WTC11 (cell line): ENCODE measurements around the gene ZSWIM6. TPM values are rescaled to one million over a fixed set of nuclear protein-coding genes. Genes with fewer than 3 reads are reported as not detected.

ENCODE experiments used
- ATAC-seq: fragments of 200-7000 bp; cut with Tn5 transposase; 2 replicates; pipeline ENCODE4 v1.10.0; 2021; ENCODE audit warnings: mild to moderate bottlenecking, moderate library complexity
- CTCF ChIA-PET: fragments of 300-600 bp; sonication (Branson Sonifier 250); formaldehyde crosslinking; loops from one replicate; lab custom pipeline; 2021; ENCODE audit warnings: antibody characterized with exemption; lab: Charles Lee
- POLR2A ChIA-PET: fragments of 350-600 bp; sonication (Branson Sonifier 250); formaldehyde crosslinking; loops from one replicate; lab custom pipeline; 2021; ENCODE audit warnings: antibody characterized with exemption; lab: Charles Lee
- DNase-seq: peaks from one replicate; pipeline ENCODE4 v3.0.0; 2021; ENCODE audit warnings: low spot score
- H3K27ac Mint-ChIP-seq: 2 replicates; pipeline ENCODE4 v1.8.0; 2021; ENCODE audit warnings: mixed read lengths
- H3K27me3 Mint-ChIP-seq: 2 replicates; pipeline ENCODE4 v1.8.0; 2021; ENCODE audit warnings: low read depth, mild to moderate bottlenecking, moderate library complexity, mixed read lengths
- H3K36me3 Mint-ChIP-seq: 2 replicates; pipeline ENCODE4 v1.8.0; 2021; ENCODE audit warnings: mixed read lengths
- H3K4me1 Mint-ChIP-seq: 2 replicates; pipeline ENCODE4 v1.8.0; 2022; ENCODE audit warnings: mixed read lengths
- H3K4me3 Mint-ChIP-seq: 2 replicates; pipeline ENCODE4 v1.8.0; 2021; ENCODE audit warnings: mild to moderate bottlenecking, moderate library complexity, mixed read lengths
- H3K9me3 Mint-ChIP-seq: 2 replicates; pipeline ENCODE4 v1.8.0; 2021; ENCODE audit warnings: mixed read lengths
- ATF1 ChIP-seq: sonication (generic); formaldehyde crosslinking; IDR thresholded peaks from 2 replicates; pipeline ENCODE4 v1.8.1; 2023; ENCODE audit warnings: mild to moderate bottlenecking, moderate library complexity, missing genetic modification reagents
- CREB1 ChIP-seq: sonication (generic); formaldehyde crosslinking; IDR thresholded peaks from 2 replicates; pipeline ENCODE4 v1.8.0; 2023; ENCODE audit warnings: mild to moderate bottlenecking, missing genetic modification reagents
- EMX1 ChIP-seq: fragments of 250-450 bp; sonication (Bioruptor Pico); IDR thresholded peaks from 2 replicates; pipeline ENCODE4 v1.8.0; 2021; ENCODE audit warnings: mild to moderate bottlenecking
- FOXP1 ChIP-seq: sonication (generic); formaldehyde crosslinking; IDR thresholded peaks from 2 replicates; pipeline ENCODE4 v1.8.0; 2022; ENCODE audit warnings: missing genetic modification reagents, mild to moderate bottlenecking, moderate library complexity, borderline replicate concordance
- FOXP4 ChIP-seq: sonication (generic); formaldehyde crosslinking; IDR thresholded peaks from 2 replicates; pipeline ENCODE4 v1.8.0; 2022; ENCODE audit warnings: mild to moderate bottlenecking, missing genetic modification reagents
- MYBL2 ChIP-seq: sonication (generic); formaldehyde crosslinking; IDR thresholded peaks from 2 replicates; pipeline ENCODE4 v1.8.1; 2023; ENCODE audit warnings: mild to moderate bottlenecking, moderate library complexity, missing genetic modification reagents
- NFYB ChIP-seq: sonication (generic); formaldehyde crosslinking; conservative IDR thresholded peaks from 2 replicates; pipeline ENCODE4 v1.8.0; 2022; ENCODE audit warnings: low read depth, missing genetic modification reagents
- SMAD3 ChIP-seq: sonication (generic); formaldehyde crosslinking; IDR thresholded peaks from 2 replicates; pipeline ENCODE4 v1.8.0; 2022; ENCODE audit warnings: missing genetic modification reagents, mild to moderate bottlenecking, borderline replicate concordance
- SP1 ChIP-seq: sonication (generic); formaldehyde crosslinking; conservative IDR thresholded peaks from 2 replicates; pipeline ENCODE4 v1.8.1; 2022; ENCODE audit warnings: missing genetic modification reagents
- ZNF416 ChIP-seq: fragments of 250-450 bp; sonication (Bioruptor Pico); IDR thresholded peaks from 2 replicates; pipeline ENCODE4 v1.9.0; 2021; ENCODE audit warnings: mild to moderate bottlenecking, inconsistent platforms
- ZNF423 ChIP-seq: fragments of 250-450 bp; sonication (Bioruptor Pico); IDR thresholded peaks from 2 replicates; pipeline ENCODE4 v2.1.2; 2022; ENCODE audit warnings: mild to moderate bottlenecking, moderate library complexity
- total RNA-seq: library from RNA; stranded (reverse); gene quantifications from 3 replicates; pipeline ENCODE4 v1.2.3, GENCODE V29; 2021
- TF ChIP-seq, protein P1 (sequence below): sonication (generic); formaldehyde crosslinking; IDR thresholded peaks from 2 replicates; pipeline ENCODE4 v1.8.0; 2022; ENCODE audit warnings: mild to moderate bottlenecking, missing genetic modification reagents
- TF ChIP-seq, protein P2 (sequence below): sonication (generic); formaldehyde crosslinking; IDR thresholded peaks from 2 replicates; pipeline ENCODE4 v1.8.1; 2023; ENCODE audit warnings: mild to moderate bottlenecking, moderate library complexity, missing genetic modification reagents
- TF ChIP-seq, protein P3 (sequence below): sonication (generic); formaldehyde crosslinking; IDR thresholded peaks from 2 replicates; pipeline ENCODE4 v1.8.1; 2023; ENCODE audit warnings: mild to moderate bottlenecking, missing genetic modification reagents
- TF ChIP-seq, protein P4 (sequence below): sonication (generic); formaldehyde crosslinking; IDR thresholded peaks from 2 replicates; pipeline ENCODE4 v1.8.1; 2023; ENCODE audit warnings: mild to moderate bottlenecking, missing genetic modification reagents, moderate library complexity

ZSWIM6 gene
- total RNA-seq, 1 experiment from 2014 or later = 12.5 TPM

GRCh38 chr5:61523073-61523472 is 191.0 kb downstream of the ZSWIM6 start:
- DNase-seq (no peak), ATAC-seq (no peak)
- no peak overlapping the region for H3K4me3 Mint-ChIP-seq
- no peaks in the 10 kb centered on the region for H3K9me3 Mint-ChIP-seq
- H3K27ac Mint-ChIP-seq = no peak overlapping the region
- peaks cover 14% of the 10 kb centered on the region for H3K4me1 Mint-ChIP-seq
- no peaks in the 10 kb centered on the region for H3K36me3 Mint-ChIP-seq
- ChIA-PET POLR2A (no interaction called here), CTCF (no interaction called here)
- H3K27me3 Mint-ChIP-seq = no peaks in the 10 kb centered on the region
- TF ChIP-seq, protein P1, sequence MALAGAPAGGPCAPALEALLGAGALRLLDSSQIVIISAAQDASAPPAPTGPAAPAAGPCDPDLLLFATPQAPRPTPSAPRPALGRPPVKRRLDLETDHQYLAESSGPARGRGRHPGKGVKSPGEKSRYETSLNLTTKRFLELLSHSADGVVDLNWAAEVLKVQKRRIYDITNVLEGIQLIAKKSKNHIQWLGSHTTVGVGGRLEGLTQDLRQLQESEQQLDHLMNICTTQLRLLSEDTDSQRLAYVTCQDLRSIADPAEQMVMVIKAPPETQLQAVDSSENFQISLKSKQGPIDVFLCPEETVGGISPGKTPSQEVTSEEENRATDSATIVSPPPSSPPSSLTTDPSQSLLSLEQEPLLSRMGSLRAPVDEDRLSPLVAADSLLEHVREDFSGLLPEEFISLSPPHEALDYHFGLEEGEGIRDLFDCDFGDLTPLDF (CRISPR knock-in tag) = no peak
- TF ChIP-seq ZNF423 (no peak), ZNF416 (CRISPR knock-in tag) (no peak), EMX1 (CRISPR knock-in tag) (no peak), NFYB (CRISPR knock-in tag) (no peak), SMAD3 (CRISPR knock-in tag) (no peak), ATF1 (CRISPR knock-in tag) (no peak), CREB1 (CRISPR knock-in tag) (no peak), FOXP4 (CRISPR knock-in tag) (no peak), FOXP1 (CRISPR knock-in tag) (no peak)
- TF ChIP-seq, protein P2, sequence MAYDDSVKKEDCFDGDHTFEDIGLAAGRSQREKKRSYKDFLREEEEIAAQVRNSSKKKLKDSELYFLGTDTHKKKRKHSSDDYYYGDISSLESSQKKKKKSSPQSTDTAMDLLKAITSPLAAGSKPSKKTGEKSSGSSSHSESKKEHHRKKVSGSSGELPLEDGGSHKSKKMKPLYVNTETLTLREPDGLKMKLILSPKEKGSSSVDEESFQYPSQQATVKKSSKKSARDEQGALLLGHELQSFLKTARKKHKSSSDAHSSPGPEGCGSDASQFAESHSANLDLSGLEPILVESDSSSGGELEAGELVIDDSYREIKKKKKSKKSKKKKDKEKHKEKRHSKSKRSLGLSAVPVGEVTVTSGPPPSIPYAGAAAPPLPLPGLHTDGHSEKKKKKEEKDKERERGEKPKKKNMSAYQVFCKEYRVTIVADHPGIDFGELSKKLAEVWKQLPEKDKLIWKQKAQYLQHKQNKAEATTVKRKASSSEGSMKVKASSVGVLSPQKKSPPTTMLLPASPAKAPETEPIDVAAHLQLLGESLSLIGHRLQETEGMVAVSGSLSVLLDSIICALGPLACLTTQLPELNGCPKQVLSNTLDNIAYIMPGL (CRISPR knock-in tag) = no peak
- TF ChIP-seq, protein P3, sequence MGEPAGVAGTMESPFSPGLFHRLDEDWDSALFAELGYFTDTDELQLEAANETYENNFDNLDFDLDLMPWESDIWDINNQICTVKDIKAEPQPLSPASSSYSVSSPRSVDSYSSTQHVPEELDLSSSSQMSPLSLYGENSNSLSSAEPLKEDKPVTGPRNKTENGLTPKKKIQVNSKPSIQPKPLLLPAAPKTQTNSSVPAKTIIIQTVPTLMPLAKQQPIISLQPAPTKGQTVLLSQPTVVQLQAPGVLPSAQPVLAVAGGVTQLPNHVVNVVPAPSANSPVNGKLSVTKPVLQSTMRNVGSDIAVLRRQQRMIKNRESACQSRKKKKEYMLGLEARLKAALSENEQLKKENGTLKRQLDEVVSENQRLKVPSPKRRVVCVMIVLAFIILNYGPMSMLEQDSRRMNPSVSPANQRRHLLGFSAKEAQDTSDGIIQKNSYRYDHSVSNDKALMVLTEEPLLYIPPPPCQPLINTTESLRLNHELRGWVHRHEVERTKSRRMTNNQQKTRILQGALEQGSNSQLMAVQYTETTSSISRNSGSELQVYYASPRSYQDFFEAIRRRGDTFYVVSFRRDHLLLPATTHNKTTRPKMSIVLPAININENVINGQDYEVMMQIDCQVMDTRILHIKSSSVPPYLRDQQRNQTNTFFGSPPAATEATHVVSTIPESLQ (CRISPR knock-in tag) = no peak
- TF ChIP-seq, protein P4, sequence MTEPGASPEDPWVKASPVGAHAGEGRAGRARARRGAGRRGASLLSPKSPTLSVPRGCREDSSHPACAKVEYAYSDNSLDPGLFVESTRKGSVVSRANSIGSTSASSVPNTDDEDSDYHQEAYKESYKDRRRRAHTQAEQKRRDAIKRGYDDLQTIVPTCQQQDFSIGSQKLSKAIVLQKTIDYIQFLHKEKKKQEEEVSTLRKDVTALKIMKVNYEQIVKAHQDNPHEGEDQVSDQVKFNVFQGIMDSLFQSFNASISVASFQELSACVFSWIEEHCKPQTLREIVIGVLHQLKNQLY (CRISPR knock-in tag) = no peak

DNA sequence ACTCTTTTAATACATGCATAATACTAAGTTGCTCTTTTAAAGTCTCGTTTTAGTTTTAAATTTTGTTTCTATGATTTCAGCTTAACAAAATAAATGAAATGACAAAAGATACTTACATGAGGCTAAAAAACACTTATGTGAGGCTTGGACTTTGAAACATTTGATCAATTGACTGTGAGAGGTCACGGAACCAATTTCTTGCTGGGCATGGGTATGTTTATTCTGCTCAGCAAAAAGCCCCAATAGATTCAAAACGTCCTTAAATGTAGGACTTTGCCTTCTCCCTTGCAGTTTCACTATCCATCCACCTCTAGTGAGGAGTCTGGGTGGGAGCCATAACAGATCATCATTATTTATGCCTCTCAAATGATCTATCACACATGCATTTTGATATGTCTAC is 191.9 kb downstream of the ZSWIM6 start:
- no peaks in the 10 kb centered on the region for H3K9me3 Mint-ChIP-seq
- ATAC-seq = no peak
- ChIA-PET CTCF (no interaction called here), POLR2A (no interaction called here)
- no peaks in the 10 kb centered on the region for H3K36me3 Mint-ChIP-seq
- H3K27me3 Mint-ChIP-seq = no peaks in the 10 kb centered on the region
- DNase-seq = no peak
- H3K4me3 Mint-ChIP-seq = no peak overlapping the region
- H3K4me1 Mint-ChIP-seq = peaks cover 14% of the 10 kb centered on the region
- TF ChIP-seq MYBL2 (CRISPR knock-in tag) = no peak
- no peak for TF ChIP-seq SP1 (CRISPR knock-in tag)
- TF ChIP-seq ATF1 (CRISPR knock-in tag) = no peak
- TF ChIP-seq, all 79 proteins: peak for 0
- H3K27ac Mint-ChIP-seq = no peak overlapping the region
